HG02588 (cell line): Measurements from ENCODE around the gene AGBL3.
A peak's percentile ranks its signal among the peaks of the same experiment; 100 is the strongest.
"Not testable (repeated sequence)": the region's sequence is repeated elsewhere in the genome, so short reads cannot be mapped to it uniquely, and the experiment has no call there.

Experiments used
- ATAC-seq: cut with Tn5 transposase; IDR thresholded peaks from one replicate; pipeline ENCODE4 v1.9.1; 2021; ENCODE audit warnings: mild to moderate bottlenecking, moderate library complexity; ENCODE audit not compliant: unreplicated experiment

The AGBL3 gene

GRCh38 chr7:134962270-134962780, 24.0 kb upstream of the AGBL3 start:
- no peak for ATAC-seq

- no peak for ATAC-seq
Observed at GRCh38 chr7:134963036-134963435, 23.3 kb upstream of the AGBL3 start.

GRCh38 chr7:134966691-134967090, 19.6 kb upstream of the AGBL3 start:
- no peak for ATAC-seq

GRCh38 chr7:134968110-134968509, 18.2 kb upstream of the AGBL3 start:
- no peak for ATAC-seq

GRCh38 chr7:134981645-134982044, 4.7 kb upstream of the AGBL3 start:
- not testable (repeated sequence) for ATAC-seq

- ATAC-seq: peak; percentile 31
Observed at GRCh38 chr7:134985894-134986362, 380 bp upstream of the AGBL3 start.

GRCh38 chr7:134988161-134988560, 1.9 kb downstream of the AGBL3 start:
- no peak for ATAC-seq

DNA sequence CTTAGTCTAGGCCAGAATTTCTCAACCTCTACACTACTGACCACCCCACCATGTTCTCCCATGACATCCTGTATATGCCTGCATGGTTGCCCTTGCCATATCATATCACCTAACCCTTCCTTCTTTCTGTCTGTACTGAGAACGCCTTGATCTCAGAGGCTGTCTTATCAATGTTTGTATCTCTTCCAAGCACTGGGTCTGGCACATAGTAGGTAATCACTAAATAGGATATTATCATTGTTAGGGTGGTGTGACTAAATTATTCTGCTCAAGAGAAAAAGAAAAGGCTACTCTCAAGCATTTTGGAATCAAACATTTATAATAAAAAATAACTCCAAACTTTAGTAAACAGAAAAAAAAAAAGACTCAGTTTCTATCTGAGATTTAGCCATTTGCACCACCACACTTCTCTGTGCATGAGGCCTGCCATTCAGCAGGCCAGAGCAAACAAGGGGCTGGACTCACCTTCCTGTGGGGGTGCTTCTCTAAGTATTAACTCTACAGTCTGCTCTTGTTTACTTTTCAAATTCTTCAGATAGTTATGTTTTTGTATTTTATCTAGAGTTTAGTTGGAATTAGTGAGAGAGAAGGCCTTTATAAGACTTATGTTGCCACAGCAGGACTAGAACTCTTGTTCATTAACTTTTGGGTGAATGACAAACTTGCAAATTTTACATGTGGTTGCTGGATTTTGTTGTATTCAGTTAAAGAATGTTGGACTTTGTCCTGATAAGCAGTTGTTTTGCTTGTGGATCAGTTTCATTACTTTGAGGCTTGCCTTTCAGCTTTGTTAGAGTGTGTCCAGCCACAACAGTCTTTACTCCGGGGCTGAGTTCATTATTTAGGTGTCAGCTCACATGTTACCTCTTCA, 5.4 kb downstream of the AGBL3 start:
- no peak for ATAC-seq

DNA sequence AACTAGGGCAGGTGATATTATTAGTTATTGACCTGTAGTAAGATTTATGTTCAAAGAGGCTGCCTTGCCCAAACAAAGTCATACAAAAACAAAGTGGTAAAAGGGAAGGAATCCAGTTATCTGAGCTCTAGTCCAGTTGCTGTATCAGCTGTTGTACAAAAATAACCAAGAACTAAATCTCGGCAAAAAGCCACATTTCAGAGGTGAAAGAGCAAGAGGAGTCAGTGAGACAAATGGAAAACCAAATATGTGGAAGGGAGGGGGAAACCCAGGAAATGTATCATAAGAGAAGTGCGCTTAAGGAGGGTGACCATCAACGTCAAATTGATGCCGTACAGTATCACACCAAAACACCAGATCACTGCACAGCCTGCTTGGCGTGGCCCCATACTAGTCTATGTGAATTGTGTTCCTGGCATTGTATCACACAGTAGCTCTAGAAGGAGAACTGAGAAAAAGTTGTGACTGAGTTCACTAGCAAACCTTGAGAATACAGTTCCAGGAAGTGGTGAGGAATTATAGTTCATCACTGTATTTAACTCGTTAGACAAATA, 6.4 kb downstream of the AGBL3 start:
- peak; percentile 54 for ATAC-seq

DNA sequence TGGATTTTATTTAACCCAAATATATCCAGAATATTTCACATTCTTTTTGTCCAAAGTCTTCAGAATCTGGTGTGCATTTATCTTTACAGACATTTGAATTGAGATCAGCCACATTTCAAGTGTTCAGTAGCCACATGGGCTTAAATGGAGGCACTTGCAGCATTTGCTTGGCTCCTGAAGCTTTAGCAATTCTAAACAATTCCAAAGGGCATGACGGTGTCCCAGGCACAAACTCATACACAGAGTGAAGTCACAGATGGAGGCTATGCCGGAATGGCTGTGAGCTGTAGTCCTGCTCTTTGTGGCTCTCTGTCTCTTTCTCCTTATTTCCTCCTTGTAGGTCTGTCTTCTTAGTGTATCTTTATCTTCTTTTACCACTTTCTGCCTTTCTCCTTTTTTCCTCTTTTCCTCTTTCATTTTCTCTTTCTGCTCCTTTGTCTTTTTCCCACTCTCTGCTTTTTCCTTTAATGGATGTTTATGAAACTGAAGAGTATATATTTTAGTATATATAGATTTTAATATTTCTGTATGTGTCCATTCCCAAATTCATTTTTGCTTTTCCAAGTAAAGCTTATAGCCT, 7.7 kb downstream of the AGBL3 start:
- no peak for ATAC-seq

GRCh38 chr7:134995239-134996096, 9.2 kb downstream of the AGBL3 start:
- peak; percentile 45 for ATAC-seq

DNA sequence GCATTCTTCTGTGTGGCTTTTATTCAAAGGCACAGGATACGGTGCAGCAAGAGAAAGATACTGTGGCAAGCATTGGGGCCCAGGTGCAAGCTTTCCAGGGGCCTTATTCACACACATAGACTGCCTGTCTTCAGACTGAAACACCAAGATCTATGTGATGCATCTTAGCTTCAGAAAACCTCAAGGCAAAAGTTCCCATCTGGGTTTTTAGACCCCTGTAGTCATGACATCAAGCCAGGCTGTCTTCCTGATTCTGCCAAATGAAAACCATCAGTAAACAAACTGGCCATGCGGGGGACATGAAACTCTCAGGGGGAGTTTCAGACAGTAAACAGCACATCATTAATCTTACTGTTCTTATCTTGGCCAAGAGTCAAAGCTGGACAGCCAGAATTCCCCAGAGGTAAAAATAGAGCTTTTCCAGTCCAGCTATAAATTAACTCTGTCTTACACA, 9.8 kb downstream of the AGBL3 start:
- peak; percentile 48 for ATAC-seq

DNA sequence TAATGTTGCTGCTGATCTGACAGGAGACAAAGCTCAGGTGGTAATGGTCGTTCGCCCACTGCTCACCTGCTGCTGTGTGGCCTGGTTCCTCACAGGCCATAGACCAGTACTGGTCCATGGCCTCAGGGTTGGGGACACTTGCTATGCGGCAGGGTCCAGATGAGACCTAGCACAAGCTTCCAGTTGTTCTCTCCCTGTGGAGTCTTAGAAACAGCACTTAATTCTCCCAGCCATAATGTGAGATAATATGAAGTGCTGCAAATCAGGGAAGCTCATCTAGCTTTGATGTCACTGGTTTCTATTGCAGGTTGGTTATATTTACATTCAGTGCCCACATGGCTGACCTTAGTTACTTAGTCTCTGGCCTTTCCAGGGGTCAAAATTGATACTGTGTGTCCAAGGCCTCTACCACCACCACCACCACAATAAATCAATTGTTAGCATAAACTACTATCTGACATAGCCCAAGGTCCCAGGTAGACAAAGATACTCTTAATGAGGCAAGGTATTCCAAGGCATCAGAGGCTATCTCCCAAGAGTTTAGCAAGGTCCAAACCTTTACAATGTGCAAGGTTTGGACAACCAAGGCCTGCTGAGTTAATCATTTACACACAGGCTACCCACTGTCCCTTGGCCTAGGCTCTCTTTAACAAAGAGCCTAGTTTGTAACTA, 11.0 kb downstream of the AGBL3 start:
- ATAC-seq: no peak

GRCh38 chr7:134999136-134999535, 12.8 kb downstream of the AGBL3 start:
- ATAC-seq: no peak

DNA sequence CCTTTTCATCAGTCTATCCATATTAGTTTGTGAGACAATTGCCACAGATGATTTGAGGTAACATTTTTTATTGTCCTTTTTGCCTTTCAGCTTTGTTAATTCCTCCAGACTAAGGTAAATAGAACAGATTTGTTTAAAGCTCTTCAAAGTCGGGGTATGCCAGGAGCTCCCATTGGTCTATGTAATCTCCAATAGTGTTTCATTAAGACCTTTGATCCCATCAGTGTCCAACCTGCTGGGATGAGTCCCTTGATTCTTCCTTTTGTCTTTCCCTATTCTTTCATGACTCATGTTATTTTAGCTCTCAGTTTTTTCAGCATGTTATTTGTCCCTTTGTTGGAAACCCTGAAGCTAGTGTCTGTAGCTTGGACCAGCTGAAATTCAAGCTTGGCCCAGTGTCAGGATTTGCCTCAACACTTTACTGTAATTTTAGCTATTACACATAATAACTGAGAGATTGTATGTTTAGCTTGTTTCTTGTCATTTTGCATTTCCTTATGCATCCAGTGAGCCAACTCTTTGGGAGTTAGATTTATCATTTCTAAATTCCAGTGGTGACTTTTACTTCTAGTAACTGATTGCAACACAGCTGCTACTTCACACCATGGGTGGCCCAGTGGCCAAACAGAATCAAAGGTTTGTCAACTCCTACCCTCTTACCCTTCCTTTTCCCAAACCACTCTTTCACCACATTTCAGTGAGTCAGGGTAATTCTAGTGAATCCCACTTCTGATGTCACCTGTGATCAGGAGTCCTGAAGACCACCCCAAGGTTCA, 15.3 kb downstream of the AGBL3 start:
- ATAC-seq: no peak

GRCh38 chr7:135012229-135012628, 25.9 kb downstream of the AGBL3 start:
- ATAC-seq: no peak

- ATAC-seq: no peak
Observed at GRCh38 chr7:135023622-135024021, 37.3 kb downstream of the AGBL3 start.

DNA sequence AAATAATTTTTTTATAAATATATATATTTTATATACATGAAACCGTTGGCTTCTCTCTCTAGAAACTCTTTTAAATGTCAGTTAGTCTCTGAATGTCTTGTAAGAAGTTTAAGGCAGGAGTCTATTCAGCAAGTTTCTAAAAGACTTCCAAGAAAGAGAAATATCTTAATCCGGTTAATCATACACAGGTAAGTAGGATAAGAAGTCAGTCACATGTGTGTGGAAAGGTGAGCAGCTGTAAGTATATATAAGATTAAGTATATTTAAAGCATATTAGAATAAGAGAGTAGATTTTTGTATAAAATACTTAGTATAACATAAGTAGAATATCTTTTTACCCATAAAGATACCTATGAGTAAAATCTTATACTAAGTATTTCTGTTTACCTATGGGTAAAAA, 48.9 kb downstream of the AGBL3 start:
- ATAC-seq: no peak

DNA sequence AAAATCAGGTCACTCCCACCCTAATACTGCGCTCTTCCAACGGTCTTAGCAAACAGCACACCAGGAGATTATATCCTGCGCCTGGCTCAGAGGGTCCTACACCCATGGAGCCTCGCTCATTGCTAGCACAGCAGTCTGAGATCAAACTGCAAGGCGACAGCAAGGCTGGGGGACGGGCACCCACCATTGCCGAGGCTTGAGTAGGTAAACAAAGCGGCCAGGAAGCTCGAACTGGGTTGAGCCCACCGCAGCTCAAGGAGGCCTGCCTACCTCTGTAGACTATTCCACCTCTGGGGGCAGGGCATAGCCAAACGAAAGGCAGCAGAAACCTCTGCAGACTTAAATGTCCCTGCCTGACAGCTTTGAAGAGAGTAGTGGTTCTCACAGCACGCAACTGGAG, 80.7 kb downstream of the AGBL3 start:
- ATAC-seq: not testable (repeated sequence)
